IPS-15b (cell line): Measurements from ENCODE around the gene NOD1.
"Not testable (repeated sequence)": the region's sequence is repeated elsewhere in the genome, so short reads cannot be mapped to it uniquely, and the experiment has no call there.

Experiments used
- H3K27me3 ChIP-seq: one replicate; pipeline ENCODE4 v1.6.1; 2013; ENCODE audit warnings: low read length; ENCODE audit not compliant: control insufficient read depth, insufficient read depth
- H3K36me3 ChIP-seq: one replicate; pipeline ENCODE4 v1.6.1; 2013; ENCODE audit warnings: low read length; ENCODE audit not compliant: control insufficient read depth, insufficient read depth
- H3K4me1 ChIP-seq: one replicate; pipeline ENCODE4 v1.6.1; 2013; ENCODE audit warnings: mild to moderate bottlenecking, low read length; ENCODE audit not compliant: control insufficient read depth, insufficient read depth
- H3K4me3 ChIP-seq: one replicate; pipeline ENCODE4 v1.5.1; 2013; ENCODE audit warnings: low read depth, low read length
- H3K9ac ChIP-seq: one replicate; pipeline ENCODE4 v1.6.1; 2013; ENCODE audit warnings: low read depth, mild to moderate bottlenecking, low read length
- H3K9me3 ChIP-seq: one replicate; pipeline ENCODE4 v1.6.1; 2013; ENCODE audit warnings: mild to moderate bottlenecking, low read length; ENCODE audit not compliant: control insufficient read depth, insufficient read depth

The NOD1 gene

DNA sequence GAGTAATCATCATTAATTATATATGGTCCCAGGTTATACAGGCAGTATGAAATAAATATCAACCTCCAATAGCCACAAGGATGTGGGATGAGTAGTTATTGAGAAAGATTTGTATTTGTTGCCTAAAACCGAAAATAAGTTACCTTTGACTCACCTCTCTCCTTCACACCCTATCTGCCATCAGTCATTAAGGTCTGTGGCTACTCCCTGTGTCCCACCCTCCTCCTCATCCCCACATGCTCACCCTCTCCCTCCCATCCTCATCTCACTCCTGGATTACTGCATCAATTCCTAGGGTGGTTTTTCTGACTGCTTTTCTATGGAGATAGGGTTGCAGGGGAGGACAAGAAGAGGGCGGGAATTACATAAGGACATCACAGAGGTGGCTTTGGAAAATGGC is 35.2 kb upstream of the NOD1 start:
- no peaks in the 10 kb centered on the region for H3K4me1 ChIP-seq
- no peaks in the 10 kb centered on the region for H3K27me3 ChIP-seq
- H3K4me3 ChIP-seq = no peak overlapping the region
- no peaks in the 10 kb centered on the region for H3K36me3 ChIP-seq
- no peaks in the 10 kb centered on the region for H3K9me3 ChIP-seq
- no peak overlapping the region for H3K9ac ChIP-seq

DNA sequence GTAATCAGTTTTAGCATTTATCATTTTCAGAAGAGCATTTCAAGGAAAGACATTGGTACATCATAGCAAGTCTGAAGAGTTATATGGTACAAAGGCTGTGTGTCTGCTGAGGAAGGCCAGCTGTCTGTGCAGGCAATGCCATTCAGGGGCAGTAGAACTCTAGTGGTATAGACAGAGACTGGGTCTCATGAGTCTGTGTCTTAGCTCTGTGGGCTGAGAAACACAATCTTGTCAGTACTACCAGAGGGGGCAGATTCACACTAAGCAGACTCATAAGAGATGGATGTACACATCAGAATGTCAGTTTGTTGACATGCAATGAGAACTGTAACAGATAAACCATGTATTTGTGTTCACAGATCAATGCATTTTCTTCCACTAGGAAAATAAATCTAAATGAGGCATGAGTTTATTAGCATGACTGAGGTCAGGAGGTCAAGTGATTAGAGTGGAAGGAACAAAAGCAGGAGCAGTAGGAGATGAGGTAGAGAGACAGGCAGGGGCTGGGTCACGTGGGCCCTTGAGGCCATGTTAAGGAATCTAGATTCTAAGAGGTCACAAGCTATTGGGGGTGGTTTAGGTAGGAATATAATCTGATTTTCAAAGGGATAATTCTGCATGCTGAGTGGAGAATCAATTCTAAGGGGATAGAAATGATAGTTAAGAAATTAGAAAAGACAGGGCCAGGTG is 33.5 kb upstream of the NOD1 start:
- Histone ChIP-seq H3K27me3 (no peaks in the 10 kb centered on the region), H3K4me1 (no peaks in the 10 kb centered on the region), H3K9me3 (no peaks in the 10 kb centered on the region), H3K4me3 (no peak overlapping the region), H3K9ac (no peak overlapping the region), H3K36me3 (no peaks in the 10 kb centered on the region)

DNA sequence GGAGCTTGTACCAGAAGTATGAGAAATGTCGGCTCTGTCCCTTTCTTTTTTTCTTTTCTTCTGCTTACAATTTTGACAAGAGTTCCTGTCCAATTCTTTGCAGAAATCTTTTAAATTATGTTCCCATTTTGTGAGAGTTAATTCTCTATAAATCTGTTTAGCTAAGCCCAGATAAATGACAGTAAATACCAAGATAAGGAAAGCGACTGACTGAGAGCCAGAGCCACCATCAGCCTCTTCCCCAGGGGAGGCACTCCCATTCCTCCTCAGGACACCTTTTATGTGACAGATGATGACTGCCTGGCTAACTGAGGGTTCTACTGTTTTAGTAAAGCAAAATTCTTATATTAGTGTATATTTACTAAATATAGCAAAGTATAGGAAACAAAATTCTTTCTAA is 32.9 kb upstream of the NOD1 start:
- no peak overlapping the region for H3K4me3 ChIP-seq
- H3K36me3 ChIP-seq = no peaks in the 10 kb centered on the region
- H3K27me3 ChIP-seq = no peaks in the 10 kb centered on the region
- H3K9me3 ChIP-seq = no peaks in the 10 kb centered on the region
- no peaks in the 10 kb centered on the region for H3K4me1 ChIP-seq
- H3K9ac ChIP-seq = no peak overlapping the region

DNA sequence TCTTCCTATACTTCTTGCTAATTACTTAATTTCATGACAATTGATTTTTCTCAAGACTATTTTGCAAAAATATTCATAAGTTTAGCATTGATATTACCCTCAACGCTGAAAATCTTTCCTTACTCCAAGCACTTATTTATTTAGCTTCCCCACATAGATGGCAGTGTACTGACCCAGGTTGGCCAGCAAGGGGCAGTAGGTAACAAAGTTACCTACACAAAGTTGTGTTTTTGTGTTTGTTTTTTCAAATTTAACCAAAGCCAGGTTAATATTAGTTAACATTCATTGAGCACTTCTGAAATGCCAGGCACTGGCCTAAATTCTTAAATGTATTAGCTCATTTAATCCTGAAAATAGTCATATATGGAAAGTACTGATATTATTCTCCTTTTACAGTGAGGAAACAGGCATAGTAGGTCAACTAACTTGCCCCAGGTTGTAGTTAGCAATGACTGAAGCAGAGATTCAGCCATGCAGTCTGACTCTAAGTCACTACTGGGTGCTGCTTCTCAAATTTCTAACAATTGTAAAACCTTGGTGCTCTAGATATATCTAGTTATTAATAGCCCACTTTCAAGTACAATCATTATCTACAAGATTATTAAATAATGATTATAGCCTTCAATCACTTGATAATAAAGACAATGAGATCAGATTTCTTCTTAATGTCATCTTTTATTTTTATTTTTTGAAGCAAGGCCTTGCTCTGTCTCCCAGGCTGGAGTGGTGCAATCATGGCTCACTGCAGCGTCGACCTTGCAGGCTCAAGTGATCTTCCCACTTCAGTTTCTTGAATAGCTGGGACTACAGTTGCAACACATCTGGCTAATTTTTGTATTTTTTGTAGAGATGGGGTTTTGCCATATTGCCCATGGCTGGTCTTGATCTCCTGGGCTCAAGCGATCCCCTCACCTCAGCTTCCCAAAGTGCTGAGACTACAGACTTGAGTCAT is 31.8 kb upstream of the NOD1 start:
- H3K9me3 ChIP-seq = no peaks in the 10 kb centered on the region

DNA sequence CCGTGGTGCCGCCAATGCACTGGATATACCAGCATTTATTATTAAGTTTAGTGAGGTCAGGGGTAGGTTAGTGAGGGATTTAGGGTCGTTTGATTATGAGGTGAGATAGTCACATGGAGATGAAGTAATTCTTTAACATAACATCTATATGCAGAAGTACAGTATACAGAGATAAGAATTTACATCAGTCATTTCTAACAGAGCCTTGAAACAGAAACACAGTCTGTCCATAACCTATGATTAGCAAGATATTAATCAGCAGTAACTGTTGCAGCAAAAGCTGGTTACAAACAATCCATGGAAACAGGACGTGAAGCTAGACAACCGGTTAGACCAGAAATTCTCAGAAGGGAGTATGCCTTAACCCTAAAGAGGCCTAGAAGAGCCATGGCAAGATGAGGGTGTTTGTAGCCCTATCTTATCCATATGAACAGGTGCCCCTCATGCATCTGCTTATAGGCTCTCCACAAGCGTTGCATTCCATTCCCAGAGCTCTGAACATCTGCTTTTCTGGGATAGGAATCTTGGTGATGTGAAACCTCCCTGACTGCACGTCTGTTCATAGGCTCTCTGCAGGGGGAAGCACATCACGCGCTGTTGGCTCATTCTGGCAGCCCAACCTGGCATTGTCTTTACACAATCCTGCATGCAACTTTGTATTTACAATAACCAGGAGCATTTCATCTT is 30.7 kb upstream of the NOD1 start:
- H3K4me1 ChIP-seq, H3K27me3 ChIP-seq, H3K36me3 ChIP-seq: not testable (repeated sequence)

More for the DNA sequence above, 31.8 kb upstream of the NOD1 start:
- no peaks in the 10 kb centered on the region for H3K27me3 ChIP-seq
- no peak overlapping the region for H3K4me3 ChIP-seq
- no peaks in the 10 kb centered on the region for H3K36me3 ChIP-seq
- no peak overlapping the region for H3K9ac ChIP-seq
- no peaks in the 10 kb centered on the region for H3K4me1 ChIP-seq

DNA sequence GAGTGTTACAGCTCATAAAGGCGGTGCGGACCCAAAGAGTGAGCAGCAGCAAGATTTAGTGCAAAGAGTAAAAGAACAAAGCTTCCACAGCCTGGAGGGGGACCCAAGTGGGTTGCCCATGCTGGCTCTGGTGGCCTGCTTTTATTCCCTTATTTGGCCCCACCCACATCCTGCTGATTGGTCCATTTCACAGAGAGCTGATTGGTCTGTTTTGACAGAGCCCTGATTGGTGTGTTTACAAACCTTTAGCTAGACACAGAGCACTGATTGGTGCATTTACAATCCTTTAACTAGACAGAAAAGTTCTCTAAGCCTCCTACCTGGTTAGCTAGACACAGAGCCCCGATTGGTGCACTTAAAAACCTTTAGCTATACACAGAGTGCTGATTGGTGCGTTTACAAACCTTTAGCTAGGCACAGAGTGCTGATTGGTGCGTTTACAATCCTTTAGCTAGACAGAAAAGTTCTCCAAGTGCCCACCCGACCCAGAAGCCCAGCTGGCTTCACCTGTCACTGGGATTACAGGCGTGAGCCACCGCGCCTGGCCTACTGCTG is 28.8 kb upstream of the NOD1 start:
- not testable (repeated sequence) for H3K9me3 ChIP-seq, H3K4me1 ChIP-seq, H3K4me3 ChIP-seq, H3K9ac ChIP-seq, H3K27me3 ChIP-seq, H3K36me3 ChIP-seq

More for the DNA sequence above, 30.7 kb upstream of the NOD1 start:
- H3K9ac ChIP-seq, H3K9me3 ChIP-seq, H3K4me3 ChIP-seq: not testable (repeated sequence)

DNA sequence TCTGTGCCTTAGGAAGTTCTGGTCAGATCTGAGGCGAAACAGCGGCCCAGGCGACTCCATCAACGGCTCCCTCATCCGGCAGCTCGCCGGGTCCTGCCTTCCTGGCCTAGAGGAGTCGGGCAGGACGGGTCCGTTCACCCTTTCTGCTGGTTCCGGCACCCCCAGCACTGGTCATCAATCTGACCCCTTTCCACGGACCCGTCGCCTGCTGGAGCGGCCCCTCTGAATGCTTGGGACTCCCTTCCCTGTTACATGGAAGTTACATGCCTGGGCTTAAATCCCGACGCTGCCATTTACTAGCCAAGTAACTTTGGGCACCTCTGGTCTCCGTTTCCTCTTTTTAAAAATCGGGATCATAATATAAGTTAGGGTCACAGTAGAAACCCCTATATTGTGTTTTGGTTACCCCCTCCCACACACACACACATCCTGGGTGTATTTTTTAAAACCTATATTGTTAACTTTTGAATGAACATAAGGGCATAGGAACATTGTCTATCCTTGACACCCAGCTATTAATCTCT is 26.7 kb upstream of the NOD1 start:
- H3K9me3 ChIP-seq = no peaks in the 10 kb centered on the region
- H3K27me3 ChIP-seq = no peaks in the 10 kb centered on the region
- peak overlapping the region; percentile 79 for H3K4me3 ChIP-seq
- H3K9ac ChIP-seq = no peak overlapping the region
- H3K4me1 ChIP-seq = peaks cover 5% of the 10 kb centered on the region
- peaks cover 3% of the 10 kb centered on the region for H3K36me3 ChIP-seq

DNA sequence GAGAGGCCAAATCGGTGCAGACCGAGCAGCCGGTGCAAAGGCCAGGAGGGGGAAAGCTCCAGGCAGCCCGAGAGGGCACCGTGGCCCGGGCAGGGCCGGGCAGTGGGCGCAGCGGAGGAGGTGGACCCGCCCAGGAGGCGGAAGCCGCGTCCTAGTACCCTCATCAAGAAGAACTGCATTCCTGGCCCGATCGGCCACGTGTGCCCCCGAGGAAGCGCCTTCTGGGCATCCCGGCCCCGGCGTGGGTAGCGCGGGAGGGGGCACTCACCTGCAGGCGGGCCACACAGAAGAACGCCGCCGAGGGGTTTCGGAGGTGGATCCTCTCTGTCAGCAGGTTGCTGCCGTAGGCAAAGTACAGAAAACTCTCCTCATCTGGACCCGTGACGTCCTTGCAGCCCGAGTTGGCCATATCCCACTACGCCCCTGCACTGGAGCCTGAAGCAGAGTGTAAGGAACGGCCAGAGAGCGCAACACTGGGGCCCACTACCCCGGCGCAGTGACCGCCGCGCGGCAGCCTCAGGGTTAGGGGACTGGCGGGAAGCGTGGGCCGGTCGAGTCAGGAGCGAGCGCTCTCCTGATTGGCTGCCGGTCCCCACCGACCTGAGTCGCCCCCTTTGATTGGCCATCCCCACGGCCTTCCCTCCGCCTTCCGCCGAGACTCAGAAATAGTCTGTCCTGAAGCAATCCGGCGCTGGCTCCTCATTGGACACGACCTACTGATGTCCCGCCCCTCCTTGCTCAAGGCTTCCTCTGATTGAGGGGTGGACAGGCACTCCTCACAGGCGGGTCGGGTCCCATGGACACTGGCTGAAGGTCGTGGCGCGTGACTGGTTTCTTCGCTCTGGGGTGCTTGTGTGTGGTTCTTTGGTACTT is 26.0 kb upstream of the NOD1 start, which contains the start of gene GGCT:
Gene GGCT (minus strand): TSS at position 529 of the 873 bp plus-strand sequence. CDS start 120 bp downstream, at position 409.
- Histone ChIP-seq H3K9ac (peak within 1 kb of the TSS; percentile 85), H3K36me3 (peaks cover 3% of the 10 kb centered on the region), H3K27me3 (no peaks in the 10 kb centered on the region), H3K4me3 (peak within 1 kb of the TSS; percentile 79), H3K9me3 (no peaks in the 10 kb centered on the region), H3K4me1 (peaks cover 5% of the 10 kb centered on the region)

DNA sequence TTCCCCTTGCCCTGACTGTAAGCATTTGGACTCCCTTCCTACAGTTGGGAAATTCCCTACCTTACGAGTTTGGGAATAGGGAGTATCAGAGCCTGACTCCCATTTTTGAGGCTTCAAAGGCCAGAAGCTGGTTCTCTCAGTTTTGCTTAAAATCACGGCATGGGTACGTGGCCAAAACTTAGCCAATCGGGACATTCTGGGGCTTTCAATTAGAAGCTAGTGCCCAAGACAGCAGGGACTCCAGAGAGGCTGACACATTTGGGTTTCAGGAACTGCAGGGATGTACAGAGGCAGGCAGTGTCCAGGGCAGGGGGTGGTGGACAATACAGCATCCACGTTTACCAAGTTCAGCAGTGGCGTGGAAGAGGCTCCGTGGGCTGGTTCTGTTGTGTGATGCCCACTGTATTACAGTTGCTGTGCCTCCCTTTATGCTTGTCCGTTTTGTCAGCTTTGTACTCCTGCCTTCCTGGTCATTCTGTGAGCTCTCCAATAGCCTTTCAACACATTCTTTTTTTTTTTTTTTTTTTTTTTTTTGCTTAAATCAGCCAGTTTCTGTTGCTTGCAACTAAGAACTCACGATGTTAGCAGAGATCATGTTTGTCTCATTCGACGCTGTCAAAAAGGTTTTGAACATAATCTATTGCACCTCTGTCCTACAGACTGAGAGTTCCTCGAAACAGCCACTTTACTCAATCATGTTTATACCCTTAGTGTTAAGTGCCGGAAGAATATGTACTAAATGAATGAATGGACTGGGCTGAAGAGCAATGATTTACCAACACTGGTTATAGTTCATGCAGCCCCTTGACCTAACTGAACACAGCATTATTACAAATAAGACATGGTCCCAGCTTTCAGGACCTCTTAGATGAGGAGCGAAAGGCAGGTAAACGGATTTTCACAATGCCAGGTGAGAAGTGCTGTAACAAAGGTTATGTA is 25.0 kb upstream of the NOD1 start:
- Histone ChIP-seq H3K9me3 (no peaks in the 10 kb centered on the region), H3K4me3 (peak overlapping the region; percentile 79), H3K9ac (peak overlapping the region; percentile 85), H3K27me3 (no peaks in the 10 kb centered on the region), H3K4me1 (peaks cover 5% of the 10 kb centered on the region), H3K36me3 (peaks cover 3% of the 10 kb centered on the region)
